Fibroblast of lung (primary cell): ENCODE data around the gene S1PR1. TPM values are rescaled to one million over a fixed set of nuclear protein-coding genes. Genes with fewer than 3 reads are reported as not detected.
A peak's percentile ranks its signal among the peaks of the same experiment; 100 is the strongest.

Experiments
- DNase-seq, 2 donors: peaks; one replicate each; pipeline versions ENCODE4 v3.0.0 to v3.0.0-alpha.2; 2010; ENCODE audit warnings: low read depth in 2 of 2
- H2AFZ ChIP-seq: 2 replicates; pipeline ENCODE4 v1.5.1; 2012; ENCODE audit warnings: low read length, control low read depth, inconsistent platforms
- H3K27ac ChIP-seq: 2 replicates; pipeline ENCODE4 v1.5.1; 2011; ENCODE audit warnings: low read length, control low read depth; ENCODE audit not compliant: insufficient read depth
- H3K27me3 ChIP-seq: 2 replicates; pipeline ENCODE4 v1.5.1; 2011; ENCODE audit warnings: mild to moderate bottlenecking, low read length; ENCODE audit not compliant: control insufficient read depth, insufficient read depth
- H3K36me3 ChIP-seq: 2 replicates; pipeline ENCODE4 v1.5.1; 2011; ENCODE audit warnings: low read length; ENCODE audit not compliant: control insufficient read depth, insufficient read depth
- H3K4me1 ChIP-seq: 2 replicates; pipeline ENCODE4 v1.5.1; 2011; ENCODE audit warnings: low read length; ENCODE audit not compliant: control insufficient read depth, insufficient read depth; ENCODE audit errors: extremely low read depth
- H3K4me2 ChIP-seq: 2 replicates; pipeline ENCODE4 v1.5.1; 2011; ENCODE audit warnings: low read length, control low read depth; ENCODE audit not compliant: insufficient read depth; ENCODE audit errors: extremely low read depth
- H3K4me3 ChIP-seq, 4 experiments: fragments of 200-600 bp in 1 of 4; sonication (generic) in 1 of 4; replicated peaks in 1 of 4; 2 replicates each; pipeline ENCODE4 v1.5.1; 2011 to 2016; ENCODE audit warnings: low read length in 4 of 4, low read depth in 3 of 4, mild to moderate bottlenecking in 3 of 4, control low read depth in 2 of 4, inconsistent platforms in 1 of 4, mixed read lengths in 1 of 4; ENCODE audit not compliant: insufficient read depth in 1 of 4; ENCODE audit errors: control extremely low read depth in 1 of 4
- H3K79me2 ChIP-seq: 2 replicates; pipeline ENCODE4 v1.5.1; 2012; ENCODE audit warnings: mild to moderate bottlenecking, low read length, inconsistent platforms; ENCODE audit not compliant: control insufficient read depth, insufficient read depth
- H3K9ac ChIP-seq: 2 replicates; pipeline ENCODE4 v1.5.1; 2011; ENCODE audit warnings: mild to moderate bottlenecking, low read length, control low read depth; ENCODE audit not compliant: insufficient read depth
- H3K9me3 ChIP-seq: 2 replicates; pipeline ENCODE4 v1.5.1; 2012; ENCODE audit warnings: low read depth, low read length; ENCODE audit not compliant: control insufficient read depth, insufficient read depth
- H4K20me1 ChIP-seq: 2 replicates; pipeline ENCODE4 v1.5.1; 2011; ENCODE audit warnings: low read length; ENCODE audit not compliant: control insufficient read depth, insufficient read depth; ENCODE audit errors: extremely low read depth
- CTCF ChIP-seq, 2 donors: IDR thresholded peaks in 1 of 2; conservative IDR thresholded peaks in 1 of 2; 1 replicate in 1 of 2; 2 replicates in 1 of 2; pipeline ENCODE4 v1.5.1; 2011 to 2012; ENCODE audit warnings: low read length in 2 of 2, control low read depth in 1 of 2, inconsistent platforms in 1 of 2, low read depth in 1 of 2, mild to moderate bottlenecking in 1 of 2
- EZH2 ChIP-seq: IDR thresholded peaks from 2 replicates; pipeline ENCODE4 v1.5.1; 2012; ENCODE audit warnings: low read length, control low read depth, mild to moderate bottlenecking; ENCODE audit errors: missing control alignments
- polyA plus RNA-seq, 2 donors: library from polyadenylated mRNA; depleted of rRNA in 1 of 2; stranded (reverse) in 1 of 2; unstranded in 1 of 2; fragments of >200 nt; gene quantifications; 2 replicates each; pipeline ENCODE4 v1.2.1, GENCODE V29; 2011 to 2012; ENCODE audit warnings: missing spikeins in 1 of 2
- total RNA-seq: library from RNA; depleted of rRNA; stranded (reverse); fragments of >200 nt; gene quantifications from 2 replicates; pipeline ENCODE4 v1.2.1, GENCODE V29; 2014

S1PR1 gene
- total and polyA plus RNA-seq, 2 donors (not counting 1 experiment from before 2014, with no cell fraction given) = 6.2 to 10.4 TPM

GRCh38 chr1:101239095-101240040 is 2.5 kb downstream of the S1PR1 start:
- H3K4me3 ChIP-seq = peak overlapping the region in 3 of 4 experiments; percentile 32 to 84 (median 43)
- H3K4me2 ChIP-seq = peak overlapping the region; percentile 81
- H2AFZ ChIP-seq = peak overlapping the region; percentile 27
- H3K27me3 ChIP-seq = no peaks in the 10 kb centered on the region
- no peaks in the 10 kb centered on the region for H3K79me2 ChIP-seq
- no peak overlapping the region for H3K27ac ChIP-seq
- TF ChIP-seq CTCF (conservative IDR thresholded peaks at IDR 0.05 in 1 of 2, IDR thresholded peaks at IDR 0.05 in 1 of 2; ENCODE audit: low read depth in 1 of 2, low read length in 2 of 2) (peak in 1 of 2 donors; percentile 6), EZH2 (no peak)
- peaks cover 6% of the 10 kb centered on the region for H3K4me1 ChIP-seq
- no peaks in the 10 kb centered on the region for H3K9me3 ChIP-seq
- H3K36me3 ChIP-seq = no peaks in the 10 kb centered on the region
- peak in 1 of 2 donors; percentile 46 for DNase-seq
- H3K9ac ChIP-seq = no peak overlapping the region
- no peaks in the 10 kb centered on the region for H4K20me1 ChIP-seq

- no peaks in the 10 kb centered on the region for H3K9me3 ChIP-seq
- H3K27me3 ChIP-seq = no peaks in the 10 kb centered on the region
- no peaks in the 10 kb centered on the region for H3K79me2 ChIP-seq
- H3K4me2 ChIP-seq = peak overlapping the region; percentile 81
- no peaks in the 10 kb centered on the region for H4K20me1 ChIP-seq
- no peak overlapping the region for H3K4me3 ChIP-seq
- H3K4me1 ChIP-seq = peaks cover 6% of the 10 kb centered on the region
- H3K36me3 ChIP-seq = no peaks in the 10 kb centered on the region
- no peak overlapping the region for H3K9ac ChIP-seq
- DNase-seq = no peak
- H3K27ac ChIP-seq = no peak overlapping the region
- no peak for TF ChIP-seq CTCF (conservative IDR thresholded peaks at IDR 0.05 in 1 of 2, IDR thresholded peaks at IDR 0.05 in 1 of 2; ENCODE audit: low read depth in 1 of 2, low read length in 2 of 2)
- no peak for TF ChIP-seq EZH2
- H2AFZ ChIP-seq = no peak overlapping the region
These were observed 3.2 kb downstream of the S1PR1 start for GRCh38 chr1:101240041-101240430.

GRCh38 chr1:101241485-101242225 is 4.8 kb downstream of the S1PR1 start:
- TF ChIP-seq EZH2 (no peak), CTCF (conservative IDR thresholded peaks at IDR 0.05 in 1 of 2, IDR thresholded peaks at IDR 0.05 in 1 of 2; ENCODE audit: low read depth in 1 of 2, low read length in 2 of 2) (no peak)
- H3K4me2 ChIP-seq = no peak overlapping the region
- H3K36me3 ChIP-seq = no peaks in the 10 kb centered on the region
- no peak overlapping the region for H3K4me3 ChIP-seq
- DNase-seq = no peak
- H3K9ac ChIP-seq = no peak overlapping the region
- no peaks in the 10 kb centered on the region for H3K27me3 ChIP-seq
- H3K79me2 ChIP-seq = no peaks in the 10 kb centered on the region
- no peak overlapping the region for H3K27ac ChIP-seq
- H4K20me1 ChIP-seq = no peaks in the 10 kb centered on the region
- H3K9me3 ChIP-seq = no peaks in the 10 kb centered on the region
- no peak overlapping the region for H2AFZ ChIP-seq
- peaks cover 3% of the 10 kb centered on the region for H3K4me1 ChIP-seq
